NCI-H345 (cell line): ENCODE results near the gene PLA2G1B.

Experiments
- DNase-seq: peaks from one replicate; lab custom pipeline; 2025; lab: John Stamatoyannopoulos, UW

PLA2G1B gene

GRCh38 chr12:120327593-120327992, at the start of gene PLA2G1B:
TSS of gene PLA2G1B (minus strand) at chr12:120327779. CDS start at chr12:120327753, 26 bp downstream.
- no peak for DNase-seq

GRCh38 chr12:120376934-120377572, 49.5 kb upstream of the PLA2G1B start:
- DNase-seq: no peak

GRCh38 chr12:120376416-120376815, 48.8 kb upstream of the PLA2G1B start:
- no peak for DNase-seq

GRCh38 chr12:120376009-120376408, 48.4 kb upstream of the PLA2G1B start:
- no peak for DNase-seq

GRCh38 chr12:120373683-120374082, 46.1 kb upstream of the PLA2G1B start:
- no peak for DNase-seq

- no peak for DNase-seq
Observed at GRCh38 chr12:120370343-120371243, 43.0 kb upstream of the PLA2G1B start.

GRCh38 chr12:120369603-120370342, 42.2 kb upstream of the PLA2G1B start:
- no peak for DNase-seq

GRCh38 chr12:120368789-120369602, 41.4 kb upstream of the PLA2G1B start, which contains the start of gene MSI1:
TSS of gene MSI1 (minus strand) at chr12:120369164. CDS start at chr12:120369091, 73 bp downstream.
- DNase-seq: no peak

- DNase-seq: no peak
Observed at GRCh38 chr12:120367924-120368788, 40.6 kb upstream of the PLA2G1B start.

- DNase-seq: peak; percentile 18
Observed at GRCh38 chr12:120367233-120367923, 39.8 kb upstream of the PLA2G1B start.

GRCh38 chr12:120366845-120367232, 39.3 kb upstream of the PLA2G1B start:
- no peak for DNase-seq

- DNase-seq: no peak
Observed at GRCh38 chr12:120366341-120366705, 38.7 kb upstream of the PLA2G1B start.

GRCh38 chr12:120365675-120366340, 38.2 kb upstream of the PLA2G1B start:
- no peak for DNase-seq

- no peak for DNase-seq
Observed at GRCh38 chr12:120364487-120364886, 36.9 kb upstream of the PLA2G1B start.

- no peak for DNase-seq
Observed at GRCh38 chr12:120363274-120363855, 35.8 kb upstream of the PLA2G1B start.

- no peak for DNase-seq
Observed at GRCh38 chr12:120362516-120363273, 35.1 kb upstream of the PLA2G1B start.

- peak; percentile 93 for DNase-seq
Observed at GRCh38 chr12:120361506-120362208, 34.1 kb upstream of the PLA2G1B start.

- no peak for DNase-seq
Observed at GRCh38 chr12:120359128-120359527, 31.5 kb upstream of the PLA2G1B start.
